PC-9 (cell line): ENCODE measurements around the gene PTPRR. TPM values are rescaled to one million over a fixed set of nuclear protein-coding genes. Genes with fewer than 3 reads are reported as not detected.

Experiments used
- BruUV-seq: library from RNA; stranded (reverse); fragments of 400-500 nt; replicated peaks from 2 replicates; lab custom pipeline; 2021; lab: Mats Ljungman, UMichigan
- CTCF ChIA-PET: fragments of 300-600 bp; sonication (Branson Sonifier 250); formaldehyde crosslinking; loops from one replicate; lab custom pipeline; 2022; ENCODE audit warnings: antibody characterized with exemption; lab: Charles Lee
- POLR2A ChIA-PET: fragments of 300-600 bp; sonication (Branson Sonifier 250); formaldehyde crosslinking; loops from one replicate; lab custom pipeline; 2022; ENCODE audit warnings: antibody characterized with exemption; ENCODE audit not compliant: unreplicated experiment; lab: Charles Lee
- DNase-seq, 2 experiments: peaks; one replicate each; pipeline versions ENCODE4 v3.0.0 to v3.0.0-alpha.2; 2015 to 2022; ENCODE audit warnings: mixed read lengths in 1 of 2
- H2AFZ ChIP-seq: fragments of 200-600 bp; sonication (generic); 2 replicates; pipeline ENCODE4 v1.8.1; 2017; ENCODE audit warnings: antibody characterized with exemption
- H3F3A ChIP-seq: fragments of 200-600 bp; sonication (generic); 2 replicates; pipeline ENCODE4 v1.8.1; 2017; ENCODE audit warnings: antibody characterized with exemption, mild to moderate bottlenecking, low read depth; ENCODE audit not compliant: insufficient read depth
- H3K27ac ChIP-seq: fragments of 200-600 bp; sonication (generic); 2 replicates; pipeline ENCODE4 v1.6.1; 2016; ENCODE audit warnings: mixed run types
- H3K27me3 ChIP-seq: fragments of 200-600 bp; sonication (generic); 2 replicates; pipeline ENCODE4 v1.6.1; 2016; ENCODE audit warnings: low read depth, mixed run types; ENCODE audit not compliant: insufficient read depth
- H3K36me3 ChIP-seq: fragments of 200-600 bp; sonication (generic); 2 replicates; pipeline ENCODE4 v1.6.1; 2016; ENCODE audit warnings: low read depth, mixed run types
- H3K4me1 ChIP-seq: fragments of 200-600 bp; sonication (generic); replicated peaks from 2 replicates; pipeline ENCODE4 v1.6.1; 2016; ENCODE audit warnings: mixed run types; ENCODE audit not compliant: insufficient read depth
- H3K4me2 ChIP-seq: fragments of 200-600 bp; sonication (generic); 2 replicates; pipeline ENCODE4 v1.6.1; 2017; ENCODE audit warnings: mixed run types
- H3K4me3 ChIP-seq: fragments of 200-600 bp; sonication (generic); 2 replicates; pipeline ENCODE4 v1.6.1; 2016; ENCODE audit warnings: mixed run types
- H3K79me2 ChIP-seq: fragments of 200-600 bp; sonication (generic); 2 replicates; pipeline ENCODE4 v1.6.1; 2017; ENCODE audit warnings: low read depth, mixed run types
- H3K9me2 ChIP-seq: fragments of 200-600 bp; sonication (generic); 2 replicates; pipeline ENCODE4 v1.8.1; 2017; ENCODE audit warnings: mild to moderate bottlenecking; ENCODE audit not compliant: insufficient read depth
- H3K9me3 ChIP-seq: fragments of 200-600 bp; sonication (generic); 2 replicates; pipeline ENCODE4 v1.8.1; 2016; ENCODE audit warnings: low read depth; ENCODE audit not compliant: insufficient read depth
- H4K20me1 ChIP-seq: fragments of 200-600 bp; sonication (generic); 2 replicates; pipeline ENCODE4 v1.8.1; 2017; ENCODE audit not compliant: insufficient read depth
- EZH2 ChIP-seq: fragments of 200-600 bp; sonication (generic); IDR thresholded peaks from 2 replicates; pipeline ENCODE4 v1.8.0; 2017; ENCODE audit warnings: antibody characterized with exemption, low read depth
- intact Hi-C: fragments of 100-400 bp; cut with micrococcal nuclease; formaldehyde crosslinking; loops from one replicate; pipeline ENCODE4 v1.10.0; 2022; ENCODE audit not compliant: unreplicated experiment
- total RNA-seq: library from RNA; stranded (reverse); gene quantifications from 2 replicates; pipeline ENCODE4 v1.2.3, GENCODE V29; 2021
- TF ChIP-seq, protein P1 (sequence below): fragments of 200-600 bp; sonication (generic); conservative IDR thresholded peaks from 2 replicates; pipeline ENCODE4 v1.6.1; 2017; ENCODE audit warnings: mixed run types, antibody characterized with exemption, mild to moderate bottlenecking, moderate library complexity

Gene PTPRR
- total RNA-seq, 1 experiment from 2014 or later = 12.2 TPM

DNA sequence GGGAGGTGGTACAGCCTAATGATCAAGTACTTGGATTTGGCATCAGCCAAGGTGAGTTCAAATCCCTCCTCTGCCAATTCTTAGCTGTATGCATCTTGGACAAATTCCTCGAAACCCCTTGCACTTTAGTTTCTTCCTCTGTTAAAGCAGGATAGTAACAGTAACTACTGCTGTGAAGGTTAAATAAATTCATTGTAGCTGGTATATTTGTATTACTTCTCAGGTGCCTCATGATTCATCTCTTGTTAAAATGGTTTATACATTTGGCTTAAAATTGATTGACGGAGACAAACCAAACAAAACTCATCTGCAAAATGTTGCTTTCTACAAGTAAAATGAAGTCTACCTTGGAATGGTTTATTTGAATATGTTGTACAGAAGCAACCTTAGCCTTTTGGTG, 281.0 kb downstream of the PTPRR start:
- Histone ChIP-seq H3F3A (peaks cover 6% of the 10 kb centered on the region; the same call in 1 of the 2 replicates), H3K4me1 (peaks cover 20% of the 10 kb centered on the region), H3K4me2 (no peak overlapping the region), H3K27ac (no peak overlapping the region), H3K4me3 (no peak overlapping the region), H4K20me1 (no peaks in the 10 kb centered on the region), H3K79me2 (no peaks in the 10 kb centered on the region), H3K9me3 (no peaks in the 10 kb centered on the region; the same call in 1 of the 2 replicates), H3K27me3 (no peaks in the 10 kb centered on the region), H3K9me2 (no peaks in the 10 kb centered on the region), H2AFZ (no peak overlapping the region), H3K36me3 (no peaks in the 10 kb centered on the region)
- ChIA-PET POLR2A (no interaction called here), CTCF (no interaction called here)
- intact Hi-C loops = no loop called here
- BruUV-seq = no TSS peak
- TF ChIP-seq, protein P1, sequence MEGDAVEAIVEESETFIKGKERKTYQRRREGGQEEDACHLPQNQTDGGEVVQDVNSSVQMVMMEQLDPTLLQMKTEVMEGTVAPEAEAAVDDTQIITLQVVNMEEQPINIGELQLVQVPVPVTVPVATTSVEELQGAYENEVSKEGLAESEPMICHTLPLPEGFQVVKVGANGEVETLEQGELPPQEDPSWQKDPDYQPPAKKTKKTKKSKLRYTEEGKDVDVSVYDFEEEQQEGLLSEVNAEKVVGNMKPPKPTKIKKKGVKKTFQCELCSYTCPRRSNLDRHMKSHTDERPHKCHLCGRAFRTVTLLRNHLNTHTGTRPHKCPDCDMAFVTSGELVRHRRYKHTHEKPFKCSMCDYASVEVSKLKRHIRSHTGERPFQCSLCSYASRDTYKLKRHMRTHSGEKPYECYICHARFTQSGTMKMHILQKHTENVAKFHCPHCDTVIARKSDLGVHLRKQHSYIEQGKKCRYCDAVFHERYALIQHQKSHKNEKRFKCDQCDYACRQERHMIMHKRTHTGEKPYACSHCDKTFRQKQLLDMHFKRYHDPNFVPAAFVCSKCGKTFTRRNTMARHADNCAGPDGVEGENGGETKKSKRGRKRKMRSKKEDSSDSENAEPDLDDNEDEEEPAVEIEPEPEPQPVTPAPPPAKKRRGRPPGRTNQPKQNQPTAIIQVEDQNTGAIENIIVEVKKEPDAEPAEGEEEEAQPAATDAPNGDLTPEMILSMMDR = no peak
- no peak for TF ChIP-seq EZH2
- DNase-seq = no peak

DNA sequence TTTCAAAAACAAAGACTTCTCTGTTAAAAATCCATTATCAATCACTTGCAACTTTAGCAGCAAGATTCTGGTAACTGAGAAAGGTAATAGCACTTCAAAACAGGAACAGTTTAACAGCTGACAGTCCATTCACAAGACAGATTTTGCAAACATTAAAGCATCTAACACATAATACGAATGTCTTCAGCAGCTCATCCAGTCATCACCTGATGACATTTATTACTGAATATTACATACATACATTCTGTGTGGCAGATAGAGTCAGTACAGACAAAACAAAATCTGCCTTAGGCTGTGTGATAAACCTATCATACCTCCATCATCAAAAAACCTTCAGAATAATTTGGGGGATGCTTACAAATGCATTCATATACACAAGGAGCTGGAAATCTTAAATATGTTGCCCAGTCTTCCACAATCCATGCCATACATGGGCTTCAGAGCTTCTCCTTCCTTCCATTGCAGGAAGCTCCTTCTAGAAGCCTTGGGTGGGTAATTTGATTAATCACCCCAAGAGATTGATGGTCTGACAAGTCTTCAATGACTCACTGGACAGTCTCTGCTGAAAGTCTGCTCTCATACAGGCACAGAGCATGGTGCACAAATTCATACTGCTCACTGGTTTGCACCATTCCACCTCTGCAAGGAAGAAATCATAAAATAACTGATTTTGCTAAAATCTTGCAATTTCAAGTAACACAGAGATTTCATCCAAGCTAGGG, 281.7 kb downstream of the PTPRR start:
- Histone ChIP-seq H3F3A (no peaks in the 10 kb centered on the region), H3K27ac (no peak overlapping the region), H3K4me1 (peaks cover 13% of the 10 kb centered on the region), H3K79me2 (no peaks in the 10 kb centered on the region), H3K36me3 (no peaks in the 10 kb centered on the region), H3K9me3 (no peaks in the 10 kb centered on the region; the same call in 1 of the 2 replicates), H2AFZ (no peak overlapping the region), H3K27me3 (no peaks in the 10 kb centered on the region), H3K9me2 (no peaks in the 10 kb centered on the region), H3K4me3 (no peak overlapping the region), H3K4me2 (peak overlapping the region; percentile 4; the same call in 1 of the 2 replicates), H4K20me1 (no peaks in the 10 kb centered on the region)
- intact Hi-C loops = no loop called here
- ChIA-PET POLR2A (no interaction called here), CTCF (no interaction called here)
- no peak for DNase-seq
- TF ChIP-seq EZH2 = no peak
- TF ChIP-seq, protein P1 = no peak
- no TSS peak for BruUV-seq

DNA sequence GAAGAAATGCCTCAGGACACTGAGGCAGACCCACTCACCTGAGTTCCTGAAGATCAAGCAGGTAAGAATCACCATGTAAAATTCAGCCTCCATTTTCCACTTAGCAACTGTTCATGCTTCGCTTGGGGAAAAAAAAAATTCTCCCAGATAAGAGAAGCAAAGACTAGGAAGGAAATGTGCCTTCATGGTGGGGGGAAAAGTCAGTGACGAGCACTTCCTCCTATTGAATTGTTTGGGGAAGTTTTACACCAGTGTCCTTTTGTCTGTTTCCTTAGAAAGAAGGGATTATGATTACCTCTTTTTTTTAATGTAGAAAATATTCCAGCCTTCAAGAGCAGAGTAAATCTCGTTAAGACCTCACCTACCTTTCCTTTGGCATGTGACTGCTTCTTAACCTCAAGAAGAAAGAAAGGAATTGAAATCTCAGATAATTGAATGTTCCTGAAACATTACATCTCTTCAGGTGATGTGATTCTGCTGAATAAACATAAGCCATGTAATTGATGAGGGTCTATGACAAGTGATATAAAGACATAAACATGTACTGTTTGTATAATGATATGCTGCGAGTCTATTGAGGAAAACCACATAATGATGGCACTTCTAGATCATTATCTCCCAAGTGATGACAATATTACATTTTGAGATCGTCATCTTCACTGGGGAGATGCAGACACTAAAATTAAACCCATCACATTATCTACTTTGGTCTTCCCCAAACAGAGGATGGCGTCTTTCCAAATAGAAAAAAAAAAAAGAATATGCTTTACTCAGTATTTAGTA, 283.0 kb downstream of the PTPRR start, which contains the start of gene PTPRB:
TSS of gene PTPRB (minus strand) at position 127 of the 783 bp plus-strand sequence. CDS start at position 93, 34 bp downstream.
- no peaks in the 10 kb centered on the region for H4K20me1 ChIP-seq
- no peaks in the 10 kb centered on the region; the same call in 1 of the 2 replicates for H3K9me3 ChIP-seq
- no peak within 1 kb of the TSS for H3K4me2 ChIP-seq
- ChIA-PET CTCF (no interaction called here), POLR2A (no interaction called here)
- no peaks in the 10 kb centered on the region for H3K79me2 ChIP-seq
- BruUV-seq = no TSS peak
- no peaks in the 10 kb centered on the region for H3K36me3 ChIP-seq
- no peak within 1 kb of the TSS for H3K4me3 ChIP-seq
- H3K27me3 ChIP-seq = no peaks in the 10 kb centered on the region
- TF ChIP-seq, protein P1 = no peak
- no peak for TF ChIP-seq EZH2
- peaks cover 9% of the 10 kb centered on the region; the same call in 1 of the 2 replicates for H3K4me1 ChIP-seq
- H2AFZ ChIP-seq = no peak within 1 kb of the TSS
- no peak within 1 kb of the TSS for H3K27ac ChIP-seq
- no peaks in the 10 kb centered on the region for H3F3A ChIP-seq
- H3K9me2 ChIP-seq = no peaks in the 10 kb centered on the region
- no peak for DNase-seq
- intact Hi-C loops = no loop called here
